HepG2 (cell line): Measurements from ENCODE around the gene ARVCF. TPM values are rescaled to one million over a fixed set of nuclear protein-coding genes. Genes with fewer than 3 reads are reported as not detected.

Experiments
- ATAC-seq: fragments of 200-7000 bp; cut with Tn5 transposase; 3 replicates; pipeline ENCODE4 v1.9.1; 2020; ENCODE audit warnings: mild to moderate bottlenecking, moderate library complexity
- BruUV-seq: library from RNA; stranded (reverse); fragments of 400-500 nt; replicated peaks from 2 replicates; lab custom pipeline; 2021; lab: Mats Ljungman, UMichigan
- CTCF ChIA-PET: fragments of 300-600 bp; formaldehyde crosslinking; extraction: SDS; loops from one replicate; lab custom pipeline; 2021; ENCODE audit warnings: low total read pairs, inconsistent platforms, low intra/inter-chr PET ratio; lab: Yijun Ruan, JAX
- POLR2A ChIA-PET: fragments of 350-600 bp; sonication (Branson Sonifier 250); formaldehyde crosslinking; loops from one replicate; lab custom pipeline; 2020; ENCODE audit warnings: antibody characterized with exemption, inconsistent platforms; lab: Yijun Ruan, JAX
- DNase-seq: peaks from one replicate; pipeline ENCODE4 v3.0.0-alpha.2; 2015; ENCODE audit warnings: low spot score
- FAIRE-seq: peaks from 3 replicates; lab custom pipeline; 2011; peaks lifted over from hg19 to GRCh38; lab: Jason Lieb, UNC
- H2AFZ ChIP-seq: one replicate; pipeline ENCODE4 v1.6.1; 2011; ENCODE audit warnings: low read length, inconsistent platforms
- H3K27ac ChIP-seq: fragments of 300-600 bp; 3 replicates; pipeline ENCODE4 v1.8.0; 2011; ENCODE audit warnings: mixed run types, mild to moderate bottlenecking, mixed read lengths, low read length, inconsistent platforms; ENCODE audit not compliant: insufficient read depth; ENCODE audit errors: extremely low read length
- H3K27me3 ChIP-seq, 2 experiments: fragments of 200-600 bp in 1 of 2; 2 replicates in 1 of 2; 3 replicates in 1 of 2; pipeline versions ENCODE4 v1.6.0 to v1.8.0; 2011; ENCODE audit warnings: low read length in 2 of 2, mild to moderate bottlenecking in 2 of 2, moderate library complexity in 2 of 2, inconsistent platforms in 1 of 2; ENCODE audit not compliant: insufficient read depth in 2 of 2, control insufficient read depth in 1 of 2
- H3K36me3 ChIP-seq, 2 experiments: fragments of 200-600 bp in 1 of 2; replicated peaks in 1 of 2; 2 replicates in 1 of 2; 3 replicates in 1 of 2; pipeline versions ENCODE4 v1.5.1 to v1.8.0; 2011; ENCODE audit warnings: low read length in 2 of 2, inconsistent platforms in 1 of 2; ENCODE audit not compliant: insufficient read depth in 2 of 2, control insufficient read depth in 1 of 2
- H3K4me1 ChIP-seq: 2 replicates; pipeline ENCODE4 v1.5.1; 2012; ENCODE audit warnings: low read length, inconsistent platforms; ENCODE audit not compliant: insufficient read depth
- H3K4me2 ChIP-seq: 2 replicates; pipeline ENCODE4 v1.6.0; 2011; ENCODE audit warnings: low read depth, low read length, inconsistent platforms
- H3K4me3 ChIP-seq, 3 experiments: fragments of 200-600 bp in 1 of 3; sonication (generic), shearing (Covaris generic) in 1 of 3; replicated peaks in 1 of 3; 2 replicates each; pipeline ENCODE4 v1.5.1; 2011 to 2016; ENCODE audit warnings: low read length in 3 of 3, inconsistent platforms in 2 of 3, low read depth in 2 of 3, mild to moderate bottlenecking in 2 of 3, control low read depth in 1 of 3, mixed read lengths in 1 of 3; ENCODE audit not compliant: insufficient read depth in 1 of 3
- H3K79me2 ChIP-seq: one replicate; pipeline ENCODE4 v1.6.1; 2011; ENCODE audit warnings: low read length, inconsistent platforms; ENCODE audit not compliant: insufficient read depth
- H3K9ac ChIP-seq: 2 replicates; pipeline ENCODE4 v1.6.0; 2011; ENCODE audit warnings: mild to moderate bottlenecking, low read depth, low read length, inconsistent platforms; ENCODE audit not compliant: insufficient read depth
- H3K9me3 ChIP-seq: 2 replicates; pipeline ENCODE4 v1.5.1; 2012; ENCODE audit warnings: mild to moderate bottlenecking, low read length
- H4K20me1 ChIP-seq: 2 replicates; pipeline ENCODE4 v1.6.0; 2011; ENCODE audit warnings: inconsistent platforms, mild to moderate bottlenecking, low read length, moderate library complexity; ENCODE audit not compliant: insufficient read depth
- ATM ChIP-seq: fragments of 450-650 bp; IDR thresholded peaks from 2 replicates; pipeline ENCODE4 v1.7.1; 2017; ENCODE audit warnings: mild to moderate bottlenecking, borderline replicate concordance
- FLYWCH1 ChIP-seq: sonication (generic); formaldehyde crosslinking; IDR thresholded peaks from 2 replicates; pipeline ENCODE4 v1.8.1; 2023; ENCODE audit warnings: mild to moderate bottlenecking, missing genetic modification reagents
- GATAD1 ChIP-seq: IDR thresholded peaks from 2 replicates; pipeline ENCODE4 v1.6.1; 2016; ENCODE audit warnings: missing genetic modification reagents, missing compliant biosample characterization
- HMG20B ChIP-seq: conservative IDR thresholded peaks from 2 replicates; pipeline ENCODE4 v1.6.1; 2016; ENCODE audit warnings: missing genetic modification reagents, missing compliant biosample characterization
- JUN ChIP-seq: sonication (generic); formaldehyde crosslinking; IDR thresholded peaks from 2 replicates; pipeline ENCODE4 v1.4.0; 2020; ENCODE audit warnings: mild to moderate bottlenecking, missing genetic modification reagents
- KMT2A ChIP-seq: sonication (generic); formaldehyde crosslinking; IDR thresholded peaks from 2 replicates; pipeline ENCODE4 v1.4.0; 2020; ENCODE audit warnings: missing genetic modification reagents
- MED1 ChIP-seq: sonication (generic); formaldehyde crosslinking; IDR thresholded peaks from 2 replicates; pipeline ENCODE4 v1.4.0; 2020; ENCODE audit warnings: missing genetic modification reagents
- NKX3-1 ChIP-seq: sonication (generic); formaldehyde crosslinking; IDR thresholded peaks from 2 replicates; pipeline ENCODE4 v1.5.0; 2020; ENCODE audit warnings: missing genetic modification reagents
- YY1 ChIP-seq: IDR thresholded peaks from 2 replicates; pipeline ENCODE4 v1.6.1; 2011; ENCODE audit warnings: low read length, low read depth, moderate library complexity, mild to moderate bottlenecking; ENCODE audit not compliant: insufficient read depth, insufficient replicate concordance
- ZEB1 ChIP-seq: IDR thresholded peaks from 2 replicates; pipeline ENCODE4 v1.6.1; 2012; ENCODE audit warnings: mild to moderate bottlenecking, low read depth, inconsistent platforms; ENCODE audit not compliant: insufficient replicate concordance
- ZNF10 ChIP-seq: sonication (generic); formaldehyde crosslinking; IDR thresholded peaks from 2 replicates; pipeline ENCODE4 v1.4.0; 2020; ENCODE audit warnings: mild to moderate bottlenecking, low read depth, missing genetic modification reagents, borderline replicate concordance
- ZNF264 ChIP-seq: sonication (generic); formaldehyde crosslinking; IDR thresholded peaks from 2 replicates; pipeline ENCODE4 v1.4.0; 2020; ENCODE audit warnings: missing genetic modification reagents
- ZNF382 ChIP-seq: sonication (generic); formaldehyde crosslinking; IDR thresholded peaks from 2 replicates; pipeline ENCODE4 v1.5.0; 2020; ENCODE audit warnings: missing genetic modification reagents, mild to moderate bottlenecking, borderline replicate concordance
- ZNF674 ChIP-seq: sonication (generic); formaldehyde crosslinking; IDR thresholded peaks from 2 replicates; pipeline ENCODE4 v1.5.0; 2020; ENCODE audit warnings: low read depth, mild to moderate bottlenecking, missing genetic modification reagents
- ZNF7 ChIP-seq: IDR thresholded peaks from 2 replicates; pipeline ENCODE4 v1.6.1; 2016; ENCODE audit warnings: missing biosample characterization, missing genetic modification reagents
- WGBS: methylation state at CpG from one replicate; pipeline ENCODE4 v1.1.6; 2017; ENCODE audit warnings: low lambda C conversion rate; 5-methylcytosine and 5-hydroxymethylcytosine counted together
- in situ Hi-C: cut with HindIII; loops from 2 replicates; pipeline ENCODE4 v1.10.0; 2017; ENCODE audit warnings: low pct_unique_long_range_greater_than_20kb; ENCODE audit not compliant: extremely low pct_ligation_motif_present
- intact Hi-C: fragments of 100-400 bp; cut with micrococcal nuclease; formaldehyde crosslinking; loops from one replicate; pipeline ENCODE4 v1.10.0; 2022; ENCODE audit not compliant: unreplicated experiment
- polyA plus RNA-seq, 8 experiments: library from polyadenylated mRNA; depleted of rRNA in 3 of 8; stranded (reverse) in 7 of 8; unstranded in 1 of 8; fragments of >200 nt; fragmentation: Illumina TruSeq in 4 of 8; extraction: Trizol in 4 of 8; gene quantifications; 2 replicates each; pipeline versions ENCODE4 v1.2.1 to v1.2.3, GENCODE V29; 2011 to 2016; ENCODE audit warnings: low read depth in 4 of 8, missing spikeins in 1 of 8, mixed read lengths in 1 of 8; ENCODE audit not compliant: insufficient read depth in 1 of 8
- total RNA-seq, 5 experiments: library from RNA; depleted of rRNA; stranded (reverse); fragments of >200 nt; fragmentation: Illumina TruSeq; extraction: Trizol; gene quantifications; 2 replicates each; pipeline ENCODE4 v1.2.3, GENCODE V29; 2016; ENCODE audit warnings: low read depth in 1 of 5
- TF ChIP-seq, protein P1 (sequence below): sonication (generic); formaldehyde crosslinking; IDR thresholded peaks from 2 replicates; pipeline ENCODE4 v1.4.0; 2020; ENCODE audit warnings: missing genetic modification reagents, borderline replicate concordance
- TF ChIP-seq, protein P2 (sequence below): sonication (generic); formaldehyde crosslinking; IDR thresholded peaks from 2 replicates; pipeline ENCODE4 v1.4.0; 2020; ENCODE audit warnings: mild to moderate bottlenecking, missing genetic modification reagents
- TF ChIP-seq, protein P3 (sequence below): sonication (generic); IDR thresholded peaks from 2 replicates; pipeline ENCODE4 v1.6.1; 2016; ENCODE audit warnings: low read depth, borderline replicate concordance
- TF ChIP-seq, protein P4 (sequence below): sonication (generic); formaldehyde crosslinking; conservative IDR thresholded peaks from 2 replicates; pipeline ENCODE4 v1.4.0; 2020; ENCODE audit warnings: missing genetic modification reagents

ARVCF gene
- total and polyA plus RNA-seq, 2 of the 13 experiments (the other 11 are each of a cell fraction or from before 2014, with no cell fraction given), result 16.4 to 17.7 TPM

DNA sequence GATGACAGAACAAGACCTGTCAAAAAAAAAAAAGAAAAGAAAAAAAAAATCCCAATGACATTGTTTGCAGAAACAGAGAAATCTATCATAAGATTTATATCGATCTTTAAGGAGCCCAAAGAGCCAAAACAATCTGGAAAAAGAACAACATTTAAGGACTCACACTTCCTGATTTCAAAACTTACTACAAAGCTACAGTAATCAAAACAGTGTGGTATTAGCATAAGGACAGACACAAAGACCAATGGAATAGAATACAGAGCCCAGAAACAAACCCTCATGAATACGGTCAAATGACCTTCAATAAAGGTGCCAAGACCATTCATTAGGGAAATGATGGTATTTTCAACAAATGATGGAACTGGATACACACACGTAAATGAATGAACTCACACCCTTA, 12.2 kb downstream of the ARVCF start:
- H3K36me3 ChIP-seq, result peaks cover 1 to 7% of the 10 kb centered on the region in 2 experiments; a peak in 2 of 5 replicates
- DNase-seq, result no peak
- POLR2A ChIA-PET, result no interaction called here
- no peak for FAIRE-seq
- H3K4me1 ChIP-seq, result peaks cover 35% of the 10 kb centered on the region
- ATAC-seq, result no peak
- H3K9ac ChIP-seq, result no peak overlapping the region
- no peaks in the 10 kb centered on the region for H3K27me3 ChIP-seq
- H3K4me2 ChIP-seq, result no peak overlapping the region
- no peak overlapping the region for H3K27ac ChIP-seq
- H3K9me3 ChIP-seq, result peaks cover 14% of the 10 kb centered on the region
- in situ Hi-C loops, result no loop called here
- no TSS peak for BruUV-seq
- 98% methylated on average over 3 of the region's 3 CpGs for WGBS
- intact Hi-C loops, result no loop called here
- CTCF ChIA-PET, result no interaction called here
- no peak overlapping the region for H3K4me3 ChIP-seq
- H3K79me2 ChIP-seq, result peaks cover 14% of the 10 kb centered on the region
- no peak overlapping the region for H2AFZ ChIP-seq
- H4K20me1 ChIP-seq, result no peaks in the 10 kb centered on the region; the same call in 1 of the 2 replicates
- TF ChIP-seq HMG20B (CRISPR knock-in tag) (no peak), ZNF264 (no peak), NKX3-1 (CRISPR knock-in tag) (no peak), GATAD1 (CRISPR knock-in tag) (no peak), YY1 (no peak), ZNF7 (CRISPR knock-in tag) (no peak), JUN (CRISPR knock-in tag) (no peak), KMT2A (CRISPR knock-in tag) (no peak), ZEB1 (no peak), ZNF382 (CRISPR knock-in tag) (no peak), MED1 (CRISPR knock-in tag) (no peak), ZNF674 (CRISPR knock-in tag) (no peak), ATM (no peak), FLYWCH1 (CRISPR knock-in tag) (no peak), ZNF10 (CRISPR knock-in tag) (no peak)
- TF ChIP-seq, protein P1, sequence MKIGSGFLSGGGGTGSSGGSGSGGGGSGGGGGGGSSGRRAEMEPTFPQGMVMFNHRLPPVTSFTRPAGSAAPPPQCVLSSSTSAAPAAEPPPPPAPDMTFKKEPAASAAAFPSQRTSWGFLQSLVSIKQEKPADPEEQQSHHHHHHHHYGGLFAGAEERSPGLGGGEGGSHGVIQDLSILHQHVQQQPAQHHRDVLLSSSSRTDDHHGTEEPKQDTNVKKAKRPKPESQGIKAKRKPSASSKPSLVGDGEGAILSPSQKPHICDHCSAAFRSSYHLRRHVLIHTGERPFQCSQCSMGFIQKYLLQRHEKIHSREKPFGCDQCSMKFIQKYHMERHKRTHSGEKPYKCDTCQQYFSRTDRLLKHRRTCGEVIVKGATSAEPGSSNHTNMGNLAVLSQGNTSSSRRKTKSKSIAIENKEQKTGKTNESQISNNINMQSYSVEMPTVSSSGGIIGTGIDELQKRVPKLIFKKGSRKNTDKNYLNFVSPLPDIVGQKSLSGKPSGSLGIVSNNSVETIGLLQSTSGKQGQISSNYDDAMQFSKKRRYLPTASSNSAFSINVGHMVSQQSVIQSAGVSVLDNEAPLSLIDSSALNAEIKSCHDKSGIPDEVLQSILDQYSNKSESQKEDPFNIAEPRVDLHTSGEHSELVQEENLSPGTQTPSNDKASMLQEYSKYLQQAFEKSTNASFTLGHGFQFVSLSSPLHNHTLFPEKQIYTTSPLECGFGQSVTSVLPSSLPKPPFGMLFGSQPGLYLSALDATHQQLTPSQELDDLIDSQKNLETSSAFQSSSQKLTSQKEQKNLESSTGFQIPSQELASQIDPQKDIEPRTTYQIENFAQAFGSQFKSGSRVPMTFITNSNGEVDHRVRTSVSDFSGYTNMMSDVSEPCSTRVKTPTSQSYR (CRISPR knock-in tag), result no peak
- TF ChIP-seq, protein P2, sequence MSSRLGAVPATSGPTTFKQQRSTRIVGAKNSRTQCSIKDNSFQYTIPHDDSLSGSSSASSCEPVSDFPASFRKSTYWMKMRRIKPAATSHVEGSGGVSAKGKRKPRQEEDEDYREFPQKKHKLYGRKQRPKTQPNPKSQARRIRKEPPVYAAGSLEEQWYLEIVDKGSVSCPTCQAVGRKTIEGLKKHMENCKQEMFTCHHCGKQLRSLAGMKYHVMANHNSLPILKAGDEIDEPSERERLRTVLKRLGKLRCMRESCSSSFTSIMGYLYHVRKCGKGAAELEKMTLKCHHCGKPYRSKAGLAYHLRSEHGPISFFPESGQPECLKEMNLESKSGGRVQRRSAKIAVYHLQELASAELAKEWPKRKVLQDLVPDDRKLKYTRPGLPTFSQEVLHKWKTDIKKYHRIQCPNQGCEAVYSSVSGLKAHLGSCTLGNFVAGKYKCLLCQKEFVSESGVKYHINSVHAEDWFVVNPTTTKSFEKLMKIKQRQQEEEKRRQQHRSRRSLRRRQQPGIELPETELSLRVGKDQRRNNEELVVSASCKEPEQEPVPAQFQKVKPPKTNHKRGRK, result no peak
- TF ChIP-seq, protein P3, sequence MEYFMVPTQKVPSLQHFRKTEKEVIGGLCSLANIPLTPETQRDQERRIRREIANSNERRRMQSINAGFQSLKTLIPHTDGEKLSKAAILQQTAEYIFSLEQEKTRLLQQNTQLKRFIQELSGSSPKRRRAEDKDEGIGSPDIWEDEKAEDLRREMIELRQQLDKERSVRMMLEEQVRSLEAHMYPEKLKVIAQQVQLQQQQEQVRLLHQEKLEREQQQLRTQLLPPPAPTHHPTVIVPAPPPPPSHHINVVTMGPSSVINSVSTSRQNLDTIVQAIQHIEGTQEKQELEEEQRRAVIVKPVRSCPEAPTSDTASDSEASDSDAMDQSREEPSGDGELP, result no peak
- TF ChIP-seq, protein P4, sequence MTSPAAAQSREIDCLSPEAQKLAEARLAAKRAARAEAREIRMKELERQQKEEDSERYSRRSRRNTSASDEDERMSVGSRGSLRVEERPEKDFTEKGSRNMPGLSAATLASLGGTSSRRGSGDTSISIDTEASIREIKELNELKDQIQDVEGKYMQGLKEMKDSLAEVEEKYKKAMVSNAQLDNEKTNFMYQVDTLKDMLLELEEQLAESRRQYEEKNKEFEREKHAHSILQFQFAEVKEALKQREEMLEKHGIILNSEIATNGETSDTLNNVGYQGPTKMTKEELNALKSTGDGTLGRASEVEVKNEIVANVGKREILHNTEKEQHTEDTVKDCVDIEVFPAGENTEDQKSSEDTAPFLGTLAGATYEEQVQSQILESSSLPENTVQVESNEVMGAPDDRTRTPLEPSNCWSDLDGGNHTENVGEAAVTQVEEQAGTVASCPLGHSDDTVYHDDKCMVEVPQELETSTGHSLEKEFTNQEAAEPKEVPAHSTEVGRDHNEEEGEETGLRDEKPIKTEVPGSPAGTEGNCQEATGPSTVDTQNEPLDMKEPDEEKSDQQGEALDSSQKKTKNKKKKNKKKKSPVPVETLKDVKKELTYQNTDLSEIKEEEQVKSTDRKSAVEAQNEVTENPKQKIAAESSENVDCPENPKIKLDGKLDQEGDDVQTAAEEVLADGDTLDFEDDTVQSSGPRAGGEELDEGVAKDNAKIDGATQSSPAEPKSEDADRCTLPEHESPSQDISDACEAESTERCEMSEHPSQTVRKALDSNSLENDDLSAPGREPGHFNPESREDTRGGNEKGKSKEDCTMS (CRISPR knock-in tag), result no peak
